ENCODE results near the gene CPTP.

The CPTP gene

GRCh38 chr1:1370771-1371300 lies 46.2 kb downstream of the CPTP start:
- DNase-seq, result no peak

GRCh38 chr1:1371364-1371745 lies 46.8 kb downstream of the CPTP start:
- DNase-seq, result no peak

- peak; percentile 46 for DNase-seq
These were observed 47.4 kb downstream of the CPTP start for GRCh38 chr1:1371746-1372711.

- DNase-seq, result no peak
These were observed 48.6 kb downstream of the CPTP start for GRCh38 chr1:1373051-1373814.

- DNase-seq, result no peak
These were observed 49.4 kb downstream of the CPTP start for GRCh38 chr1:1373815-1374588.

GRCh38 chr1:1374589-1374928 lies 50.0 kb downstream of the CPTP start:
- no peak for DNase-seq

GRCh38 chr1:1374929-1375662 lies 50.5 kb downstream of the CPTP start, which contains the start of gene AURKAIP1:
AURKAIP1 (minus strand) TSS chr1:1375207; CDS start chr1:1374756, 451 bp downstream.
- peak; percentile 100 for DNase-seq

- DNase-seq, result no peak
These were observed 52.1 kb downstream of the CPTP start for GRCh38 chr1:1376551-1377226.

GRCh38 chr1:1377540-1378205 lies 53.1 kb downstream of the CPTP start:
- DNase-seq, result no peak
